Measurements from ENCODE around the gene GRID2IP. TPM values are rescaled to one million over a fixed set of nuclear protein-coding genes. Genes with fewer than 3 reads are reported as not detected.

The GRID2IP gene
- total RNA-seq, 4 donors from 2014 or later, result 0.27 TPM; not detected in 3

GRCh38 chr7:6571160-6571779, 20.0 kb upstream of the GRID2IP start:
- Histone ChIP-seq H3K9me3 (no peaks in the 10 kb centered on the region), H3K36me3 (no peaks in the 10 kb centered on the region), H3K4me1 (peaks cover 0 to 1% (median 1%) of the 10 kb centered on the region in 3 donors), H3K27me3 (no peaks in the 10 kb centered on the region), H3K27ac (no peak overlapping the region), H3K4me3 (no peak overlapping the region)
- ATAC-seq, result no peak
- TF ChIP-seq CTCF (IDR thresholded peaks at IDR 0.05) (no peak), POLR2A (IDR thresholded peaks at IDR 0.05) (no peak), EP300 (IDR thresholded peaks at IDR 0.05) (no peak)
- WGBS, 2 donors (ENCODE audit: low coverage in 1 of 2), result 52 to 58% methylated on average over 3 to 7 of the region's 7 CpGs

GRCh38 chr7:6567886-6568285, 16.6 kb upstream of the GRID2IP start:
- ATAC-seq, result no peak
- Histone ChIP-seq H3K4me3 (no peak overlapping the region), H3K4me1 (no peaks in the 10 kb centered on the region), H3K9me3 (no peaks in the 10 kb centered on the region), H3K27me3 (peaks cover 6% of the 10 kb centered on the region), H3K27ac (no peak overlapping the region), H3K36me3 (no peaks in the 10 kb centered on the region)
- 87 to 90% methylated on average over 2 to 3 of the region's 3 CpGs for WGBS, 2 donors (ENCODE audit: low coverage in 1 of 2)
- TF ChIP-seq POLR2AphosphoS5 (IDR thresholded peaks at IDR 0.05), result no peak
- no peak for TF ChIP-seq EP300 (IDR thresholded peaks at IDR 0.05)

GRCh38 chr7:6565655-6566054, 14.4 kb upstream of the GRID2IP start:
- H3K4me1 ChIP-seq, result no peaks in the 10 kb centered on the region
- ATAC-seq, result no peak
- no peaks in the 10 kb centered on the region for H3K36me3 ChIP-seq
- H3K4me3 ChIP-seq, result no peak overlapping the region
- 88 to 100% methylated on average over 1 to 3 of the region's 4 CpGs for WGBS, 2 donors (ENCODE audit: low coverage in 1 of 2)
- H3K9me3 ChIP-seq, result no peaks in the 10 kb centered on the region
- TF ChIP-seq CTCF (IDR thresholded peaks at IDR 0.05) (no peak), POLR2AphosphoS5 (IDR thresholded peaks at IDR 0.05) (no peak), EP300 (IDR thresholded peaks at IDR 0.05) (no peak), POLR2A (IDR thresholded peaks at IDR 0.05) (no peak)
- H3K27ac ChIP-seq, result no peak overlapping the region
- H3K27me3 ChIP-seq, result peaks cover 6% of the 10 kb centered on the region

GRCh38 chr7:6563936-6564770, 12.9 kb upstream of the GRID2IP start:
- Histone ChIP-seq H3K36me3 (no peaks in the 10 kb centered on the region), H3K4me3 (no peak overlapping the region), H3K4me1 (no peaks in the 10 kb centered on the region), H3K27ac (no peak overlapping the region), H3K9me3 (no peaks in the 10 kb centered on the region), H3K27me3 (peaks cover 10% of the 10 kb centered on the region)
- 72% methylated on average over 6 to 12 of the region's 12 CpGs for WGBS, 2 donors (ENCODE audit: low coverage in 1 of 2)
- TF ChIP-seq POLR2A (IDR thresholded peaks at IDR 0.05) (no peak), CTCF (IDR thresholded peaks at IDR 0.05) (no peak), EP300 (IDR thresholded peaks at IDR 0.05) (no peak), POLR2AphosphoS5 (IDR thresholded peaks at IDR 0.05) (no peak)
- no peak for ATAC-seq

GRCh38 chr7:6562106-6562505, 10.8 kb upstream of the GRID2IP start:
- no peak overlapping the region for H3K4me3 ChIP-seq
- no peak for ATAC-seq
- WGBS, 2 donors (ENCODE audit: low coverage in 1 of 2), result 88 to 89% methylated on average over 1 of the region's 1 CpG
- peaks cover 11% of the 10 kb centered on the region for H3K27me3 ChIP-seq
- H3K4me1 ChIP-seq, result no peaks in the 10 kb centered on the region
- TF ChIP-seq POLR2A (IDR thresholded peaks at IDR 0.05) (no peak), CTCF (IDR thresholded peaks at IDR 0.05) (no peak)
- H3K36me3 ChIP-seq, result no peaks in the 10 kb centered on the region
- no peaks in the 10 kb centered on the region for H3K9me3 ChIP-seq
- no peak overlapping the region for H3K27ac ChIP-seq
